Mammary epithelial cell (primary cell): ENCODE results near the gene ADARB2.

ENCODE experiments used
- CTCF ChIP-seq, 2 donors: IDR thresholded peaks in 1 of 2; conservative IDR thresholded peaks in 1 of 2; 2 replicates each; pipeline ENCODE4 v1.5.1; 2011 to 2012; ENCODE audit warnings: inconsistent platforms in 2 of 2, low read length in 2 of 2, mild to moderate bottlenecking in 2 of 2, control low read depth in 1 of 2, low read depth in 1 of 2; ENCODE audit not compliant: insufficient read depth in 1 of 2; ENCODE audit errors: extremely low read depth in 1 of 2
- EZH2 ChIP-seq: IDR thresholded peaks from 2 replicates; pipeline ENCODE4 v1.6.1; 2012; ENCODE audit warnings: low read length, inconsistent platforms, borderline replicate concordance

- no peak for TF ChIP-seq CTCF (conservative IDR thresholded peaks at IDR 0.05 in 1 of 2, IDR thresholded peaks at IDR 0.05 in 1 of 2; ENCODE audit: extremely low read depth in 1 of 2, insufficient read depth in 1 of 2, low read depth in 1 of 2, low read length in 2 of 2)
- TF ChIP-seq EZH2, result no peak
Observed at GRCh38 chr10:1267568-1267967, 469.8 kb downstream of the ADARB2 start.
